H1 (cell line): Measurements from ENCODE around the gene AAR2. TPM values are rescaled to one million over a fixed set of nuclear protein-coding genes. Genes with fewer than 3 reads are reported as not detected.

Experiments
- CTCF ChIA-PET: fragments of 300-600 bp; sonication (Branson Sonifier 250); formaldehyde crosslinking; loops from one replicate; lab custom pipeline; 2021; ENCODE audit not compliant: partially characterized antibody; lab: Charles Lee
- POLR2A ChIA-PET: fragments of 300-600 bp; sonication (Branson Sonifier 250); formaldehyde crosslinking; loops from one replicate; lab custom pipeline; 2021; ENCODE audit warnings: inconsistent platforms; ENCODE audit not compliant: partially characterized antibody; lab: Charles Lee
- DNase-seq, 2 experiments: peaks; one replicate each; pipeline versions ENCODE4 v3.0.0 to v3.0.0-alpha.2; 2010 to 2022; ENCODE audit warnings: low spot score in 2 of 2, low read depth in 1 of 2, mixed read lengths in 1 of 2
- FAIRE-seq: peaks from 2 replicates; lab custom pipeline; 2011; peaks lifted over from hg19 to GRCh38; lab: Jason Lieb, UNC
- H2AFZ ChIP-seq: 2 replicates; pipeline ENCODE4 v1.8.1; 2012; ENCODE audit warnings: low read length, inconsistent platforms
- H2AK5ac ChIP-seq: 2 replicates; pipeline ENCODE4 v1.6.1; 2013; ENCODE audit warnings: low read depth, low read length
- H2BK120ac ChIP-seq: replicated peaks from 2 replicates; pipeline ENCODE3; 2013; ENCODE audit warnings: low read depth, low read length, inconsistent platforms
- H2BK12ac ChIP-seq: 2 replicates; pipeline ENCODE4 v1.6.1; 2013; ENCODE audit warnings: low read depth, low read length
- H2BK15ac ChIP-seq: 2 replicates; pipeline ENCODE4 v1.6.1; 2013; ENCODE audit warnings: low read length
- H2BK20ac ChIP-seq: 2 replicates; pipeline ENCODE4 v1.6.1; 2013; ENCODE audit warnings: low read length
- H2BK5ac ChIP-seq: 2 replicates; pipeline ENCODE4 v1.6.1; 2013; ENCODE audit warnings: low read depth, low read length
- H3K14ac ChIP-seq: 2 replicates; pipeline ENCODE4 v1.6.1; 2013; ENCODE audit warnings: inconsistent platforms; ENCODE audit not compliant: insufficient read length
- H3K18ac ChIP-seq: 2 replicates; pipeline ENCODE4 v1.6.1; 2013; ENCODE audit warnings: low read length; ENCODE audit errors: extremely low read depth
- H3K23ac ChIP-seq: 2 replicates; pipeline ENCODE4 v1.6.1; 2013; ENCODE audit warnings: inconsistent platforms; ENCODE audit not compliant: insufficient read length
- H3K23me2 ChIP-seq: 2 replicates; pipeline ENCODE4 v1.6.1; 2013; ENCODE audit warnings: low read depth, low read length
- H3K27ac ChIP-seq: 2 replicates; pipeline ENCODE4 v1.6.1; 2011; ENCODE audit warnings: low read depth, low read length, inconsistent platforms
- H3K27me3 ChIP-seq, 4 experiments: replicated peaks in 1 of 4; 1 replicate in 1 of 4; 2 replicates in 3 of 4; pipeline versions ENCODE4 v1.6.1 to v1.8.1; 2011 to 2013; ENCODE audit warnings: low read length in 3 of 4, mild to moderate bottlenecking in 3 of 4, inconsistent platforms in 2 of 4, mixed read lengths in 2 of 4, moderate library complexity in 1 of 4; ENCODE audit not compliant: control insufficient read depth in 3 of 4, insufficient read depth in 3 of 4; ENCODE audit errors: extremely low read depth in 1 of 4
- H3K36me3 ChIP-seq, 4 experiments: 2 replicates each; pipeline versions ENCODE4 v1.6.1 to v1.8.1; 2011 to 2013; ENCODE audit warnings: mild to moderate bottlenecking in 4 of 4, low read length in 3 of 4, moderate library complexity in 2 of 4, control low read depth in 1 of 4, inconsistent platforms in 1 of 4; ENCODE audit not compliant: insufficient read depth in 4 of 4, control insufficient read depth in 2 of 4
- H3K4ac ChIP-seq: replicated peaks from 2 replicates; pipeline ENCODE3; 2013; ENCODE audit warnings: low read length, low read depth, mixed read lengths, inconsistent platforms; ENCODE audit not compliant: insufficient read length
- H3K4me1 ChIP-seq, 4 experiments: replicated peaks in 1 of 4; 1 replicate in 1 of 4; 2 replicates in 3 of 4; pipeline versions ENCODE4 v1.6.1 to v1.8.1; 2011 to 2013; ENCODE audit warnings: low read length in 3 of 4, inconsistent platforms in 2 of 4, mixed read lengths in 1 of 4; ENCODE audit not compliant: insufficient read depth in 4 of 4, control insufficient read depth in 3 of 4
- H3K4me2 ChIP-seq, 2 experiments: 2 replicates each; pipeline versions ENCODE4 v1.6.1 to v1.8.1; 2011 to 2013; ENCODE audit warnings: low read depth in 2 of 2, low read length in 2 of 2, control low read depth in 1 of 2, inconsistent platforms in 1 of 2, mild to moderate bottlenecking in 1 of 2; ENCODE audit not compliant: insufficient read depth in 1 of 2
- H3K4me3 ChIP-seq, 4 experiments: fragments of 200-600, 300-600 bp in 1 of 4; sonication (generic), shearing (Covaris generic), sonication (Bioruptor Twin) in 1 of 4; 2 replicates each; pipeline versions ENCODE4 v1.5.1 to v1.8.1; 2011 to 2016; ENCODE audit warnings: low read length in 4 of 4, low read depth in 3 of 4, control low read depth in 2 of 4, inconsistent platforms in 2 of 4, mild to moderate bottlenecking in 2 of 4, mixed read lengths in 1 of 4, moderate library complexity in 1 of 4; ENCODE audit not compliant: insufficient read depth in 2 of 4; ENCODE audit errors: extremely low read depth in 1 of 4
- H3K56ac ChIP-seq: replicated peaks from 2 replicates; pipeline ENCODE3; 2013; ENCODE audit warnings: low read depth, mild to moderate bottlenecking, mixed read lengths, low read length, inconsistent platforms; ENCODE audit not compliant: insufficient read length
- H3K79me1 ChIP-seq: 2 replicates; pipeline ENCODE4 v1.6.1; 2013; ENCODE audit warnings: low read depth, low read length, control low read depth
- H3K79me2 ChIP-seq, 2 experiments: 2 replicates each; pipeline versions ENCODE4 v1.6.1 to v1.8.1; 2012 to 2013; ENCODE audit warnings: low read length in 2 of 2, mild to moderate bottlenecking in 2 of 2, inconsistent platforms in 1 of 2; ENCODE audit not compliant: insufficient read depth in 2 of 2, control insufficient read depth in 1 of 2
- H3K9ac ChIP-seq, 4 experiments: replicated peaks in 1 of 4; 1 replicate in 1 of 4; 2 replicates in 3 of 4; pipeline versions ENCODE4 v1.6.1 to v1.8.1; 2011 to 2013; ENCODE audit warnings: low read depth in 3 of 4, low read length in 3 of 4, control low read depth in 2 of 4, mild to moderate bottlenecking in 2 of 4, moderate library complexity in 2 of 4, inconsistent platforms in 1 of 4; ENCODE audit errors: extremely low read depth in 1 of 4
- H3K9me3 ChIP-seq, 2 experiments: 2 replicates each; pipeline versions ENCODE4 v1.6.1 to v1.8.1; 2012 to 2013; ENCODE audit warnings: mild to moderate bottlenecking in 2 of 2, moderate library complexity in 2 of 2, control low read depth in 1 of 2, inconsistent platforms in 1 of 2, low read depth in 1 of 2, low read length in 1 of 2, mixed read lengths in 1 of 2; ENCODE audit not compliant: insufficient read depth in 2 of 2
- H4K20me1 ChIP-seq, 2 experiments: replicated peaks in 1 of 2; 2 replicates each; pipeline versions ENCODE3 to v1.8.1; 2011 to 2013; ENCODE audit warnings: inconsistent platforms in 2 of 2, low read length in 2 of 2, mild to moderate bottlenecking in 1 of 2; ENCODE audit not compliant: insufficient read depth in 2 of 2, control insufficient read depth in 1 of 2
- H4K5ac ChIP-seq: 2 replicates; pipeline ENCODE4 v1.6.1; 2013; ENCODE audit warnings: low read length, low read depth, mixed read lengths, inconsistent platforms; ENCODE audit not compliant: insufficient read length
- H4K8ac ChIP-seq: 2 replicates; pipeline ENCODE4 v1.8.0; 2013; ENCODE audit warnings: mild to moderate bottlenecking, moderate library complexity, low read length, inconsistent platforms; ENCODE audit not compliant: insufficient read depth; ENCODE audit errors: extremely low read depth
- H4K91ac ChIP-seq: replicated peaks from 2 replicates; pipeline ENCODE3; 2013; ENCODE audit warnings: low read length, mixed read lengths, inconsistent platforms; ENCODE audit not compliant: insufficient read length
- BACH1 ChIP-seq: IDR thresholded peaks from 2 replicates; pipeline ENCODE4 v1.6.1; 2012; ENCODE audit warnings: low read length, improper control_type of control experiment
- BCL11A ChIP-seq, 2 experiments: IDR thresholded peaks; one replicate each; pipeline ENCODE4 v1.6.1; 2011; ENCODE audit warnings: low read depth in 2 of 2, low read length in 2 of 2, mild to moderate bottlenecking in 2 of 2
- CBX5 ChIP-seq: fragments of 300-800, 300-1000 bp; sonication (generic); IDR thresholded peaks from 2 replicates; pipeline ENCODE4 v1.7.1; 2016; ENCODE audit warnings: antibody characterized with exemption, low read length, low read depth
- CHD2 ChIP-seq: IDR thresholded peaks from 2 replicates; pipeline ENCODE4 v1.6.1; 2012; ENCODE audit warnings: low read length, improper control_type of control experiment
- GABPA ChIP-seq: IDR thresholded peaks from 2 replicates; pipeline ENCODE4 v1.6.1; 2011; ENCODE audit warnings: mild to moderate bottlenecking, low read length, moderate library complexity, borderline replicate concordance; ENCODE audit not compliant: insufficient read depth
- NRF1 ChIP-seq: IDR thresholded peaks from 2 replicates; pipeline ENCODE4 v1.6.1; 2011; ENCODE audit warnings: mild to moderate bottlenecking, low read depth, low read length, improper control_type of control experiment
- SIN3A ChIP-seq, 2 experiments: IDR thresholded peaks in 1 of 2; conservative IDR thresholded peaks in 1 of 2; 2 replicates each; pipeline ENCODE4 v1.6.1; 2011 to 2012; ENCODE audit warnings: low read length in 2 of 2, improper control_type of control experiment in 1 of 2, low read depth in 1 of 2, mild to moderate bottlenecking in 1 of 2
- SIRT6 ChIP-seq: IDR thresholded peaks from one replicate; pipeline ENCODE4 v1.7.1; 2012; ENCODE audit warnings: low read length, inconsistent platforms
- SP4 ChIP-seq: IDR thresholded peaks from 2 replicates; pipeline ENCODE4 v1.6.1; 2012; ENCODE audit warnings: low read length, inconsistent platforms
- TAF1 ChIP-seq: IDR thresholded peaks from 2 replicates; pipeline ENCODE4 v1.6.1; 2011; ENCODE audit warnings: mild to moderate bottlenecking, low read depth, low read length
- TAF7 ChIP-seq: optimal IDR thresholded peaks from 2 replicates; pipeline ENCODE3; 2011; ENCODE audit warnings: low read depth, mild to moderate bottlenecking, inconsistent platforms, low read length, moderate library complexity, borderline replicate concordance
- TCF12 ChIP-seq: IDR thresholded peaks from 2 replicates; pipeline ENCODE4 v1.6.1; 2011; ENCODE audit warnings: low read depth, mild to moderate bottlenecking, low read length
- WGBS, 2 experiments: shearing (Covaris generic) in 1 of 2; methylation state at CpG; one replicate each; pipeline versions ENCODE4 v1.1.6 to v1.1.7; 2013 to 2015; ENCODE audit warnings: low lambda C conversion rate in 2 of 2, mixed read lengths in 2 of 2, inconsistent platforms in 1 of 2, low coverage in 1 of 2, missing lambda C conversion rate in 1 of 2; ENCODE audit not compliant: insufficient replicate concordance in 2 of 2, insufficient coverage in 1 of 2, insufficient read length in 1 of 2; ENCODE audit errors: extremely low coverage in 1 of 2, missing lambda C conversion rate in 1 of 2; 5-methylcytosine and 5-hydroxymethylcytosine counted together
- polyA plus RNA-seq, 7 experiments: library from polyadenylated mRNA; depleted of rRNA in 3 of 7; stranded (reverse) in 5 of 7; unstranded in 2 of 7; fragments of >200 nt in 5 of 7; fragments of 200-250 nt in 2 of 7; gene quantifications; 1 replicate in 5 of 7; 2 replicates in 1 of 7; 4 replicates in 1 of 7; pipeline versions ENCODE4 v1.2.1 to v1.2.3, GENCODE V29; 2011 to 2013; ENCODE audit warnings: missing spikeins in 2 of 7, mixed read lengths in 2 of 7
- total RNA-seq: library from RNA; stranded (reverse); fragmentation: NEBNext Ultra II Directional; extraction: Animal tissue kit (Norgen Biotek cat#: 25700); gene quantifications from 2 replicates; pipeline ENCODE4 v1.2.1, GENCODE V29; 2021

AAR2 gene
- total and polyA plus RNA-seq, 2 of the 8 experiments (the other 6 are each of a cell fraction or from before 2014, with no cell fraction given), result 25.5 to 36.1 TPM

DNA sequence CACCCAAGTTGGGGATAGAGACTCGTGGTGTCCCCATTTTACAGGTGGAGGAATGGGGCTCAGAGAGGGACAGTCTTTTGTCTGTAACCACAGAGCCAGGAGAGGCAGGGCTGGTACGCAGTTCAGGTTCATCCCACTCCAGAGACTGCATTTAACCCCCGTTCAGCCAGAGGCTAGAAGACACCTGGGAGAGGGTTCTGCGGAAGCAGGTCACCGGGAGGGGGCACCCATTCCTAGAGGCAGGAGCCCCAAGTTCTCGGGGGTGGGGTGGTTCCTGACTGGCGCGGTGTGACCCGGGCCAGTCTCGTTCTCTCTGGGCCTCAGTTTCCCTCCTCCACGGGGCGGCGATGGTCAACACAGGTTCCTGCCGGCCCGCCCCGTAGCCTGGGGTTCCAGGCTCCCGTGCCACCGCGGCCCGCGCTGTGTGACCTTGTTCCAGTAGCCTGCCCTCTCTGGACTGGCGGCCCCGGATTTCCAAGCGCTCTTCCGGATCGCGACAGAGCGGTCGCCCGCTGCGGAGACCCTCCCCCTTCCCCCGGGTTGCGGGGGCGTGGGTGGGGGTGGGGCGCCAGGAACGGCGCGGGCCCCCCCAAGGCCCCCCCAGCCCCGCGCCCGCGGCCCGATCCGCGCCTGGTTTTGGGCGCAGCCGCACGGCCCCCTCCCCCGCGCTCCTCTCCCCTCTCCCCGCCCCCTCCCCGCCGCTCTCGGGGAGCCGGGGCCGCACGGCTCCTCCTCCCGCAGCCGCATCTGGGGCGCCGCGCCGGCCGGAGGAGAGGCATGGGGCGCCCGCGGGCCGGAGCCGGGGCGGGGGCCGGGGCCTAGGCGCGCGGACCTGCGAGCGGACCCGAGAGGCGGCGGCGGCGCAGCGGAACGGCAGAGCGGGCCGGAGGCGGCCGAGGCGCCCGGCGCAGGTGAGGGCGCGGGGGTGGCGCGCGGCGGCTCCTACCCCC, 69.6 kb downstream of the AAR2 start, which contains the start of gene DLGAP4:
TSS of gene DLGAP4 (plus strand) at position 738 of the 950 bp plus-strand sequence. CDS start 125,379 bp downstream, outside the sequence.
- Histone ChIP-seq H4K8ac (peak within 1 kb of the TSS; percentile 18), H3K18ac (no peak within 1 kb of the TSS; the same call in 1 of the 2 replicates), H2BK15ac (no peak within 1 kb of the TSS), H2BK120ac (no peak within 1 kb of the TSS), H3K27me3 (peaks cover 0 to 30% (median 22%) of the 10 kb centered on the region in 4 experiments; a peak in 6 of 7 replicates), H3K4me3 (peak within 1 kb of the TSS; percentile 57 to 80 (median 63)), H2BK20ac (no peak within 1 kb of the TSS), H4K91ac (no peak within 1 kb of the TSS), H2AFZ (no peak within 1 kb of the TSS), H3K9me3 (no peaks in the 10 kb centered on the region), H3K4ac (no peak within 1 kb of the TSS), H3K23ac (no peak within 1 kb of the TSS), H3K79me2 (no peaks in the 10 kb centered on the region), H4K5ac (no peak within 1 kb of the TSS), H3K9ac (peak within 1 kb of the TSS in 1 of 4 experiments; percentile 42; a peak in 1 of 7 replicates), H3K79me1 (peaks cover 2% of the 10 kb centered on the region), H3K4me2 (peak within 1 kb of the TSS; percentile 64 to 90), H4K20me1 (peaks cover 6 to 7% of the 10 kb centered on the region in 2 experiments), H2BK5ac (no peak within 1 kb of the TSS; the same call in 1 of the 2 replicates), H3K23me2 (peaks cover 14% of the 10 kb centered on the region; the same call in 1 of the 2 replicates), H3K14ac (no peak within 1 kb of the TSS), H3K4me1 (peaks cover 0 to 9% (median 4%) of the 10 kb centered on the region in 4 experiments; a peak in 6 of 7 replicates), H2BK12ac (no peak within 1 kb of the TSS), H3K56ac (no peak within 1 kb of the TSS), H3K36me3 (no peaks in the 10 kb centered on the region), H3K27ac (no peak within 1 kb of the TSS), H2AK5ac (no peak within 1 kb of the TSS)
- CTCF ChIA-PET, result interaction anchor here (1.7 kb wide), 1 partner anchor 94 kb away, joined by 7 read pairs; no protein-coding TSS in a partner anchor
- DNase-seq, result peak in 1 of 2 experiments; percentile 65
- WGBS, 2 experiments, result 4% methylated on average over 20 of the region's 96 CpGs; no CpG with 5 or more reads in 1 of the 2 experiments
- FAIRE-seq, result no peak
- POLR2A ChIA-PET, result no interaction called here
- TF ChIP-seq SIRT6 (no peak), CBX5 (no peak), BCL11A (IDR thresholded peaks at IDR 0.05; ENCODE audit: low read depth in 2 of 2, low read length in 2 of 2) (no peak), CHD2 (no peak), TAF7 (no peak), TCF12 (no peak), SP4 (no peak), GABPA (no peak), NRF1 (no peak), TAF1 (no peak), BACH1 (no peak), SIN3A (conservative IDR thresholded peaks at IDR 0.05 in 1 of 2, IDR thresholded peaks at IDR 0.05 in 1 of 2; ENCODE audit: low read depth in 1 of 2, low read length in 2 of 2) (no peak)
